Activated T-cell treated with anti-CD3 and anti-CD28 coated beads for 1 hour (primary cell): Measurements from ENCODE around the gene BCCIP.
A peak's percentile ranks its signal among the peaks of the same experiment; 100 is the strongest.

Experiments used
- DNase-seq: peaks from one replicate; pipeline ENCODE4 v3.0.0-alpha.2; 2020; ENCODE audit warnings: low read depth

Gene BCCIP

DNA sequence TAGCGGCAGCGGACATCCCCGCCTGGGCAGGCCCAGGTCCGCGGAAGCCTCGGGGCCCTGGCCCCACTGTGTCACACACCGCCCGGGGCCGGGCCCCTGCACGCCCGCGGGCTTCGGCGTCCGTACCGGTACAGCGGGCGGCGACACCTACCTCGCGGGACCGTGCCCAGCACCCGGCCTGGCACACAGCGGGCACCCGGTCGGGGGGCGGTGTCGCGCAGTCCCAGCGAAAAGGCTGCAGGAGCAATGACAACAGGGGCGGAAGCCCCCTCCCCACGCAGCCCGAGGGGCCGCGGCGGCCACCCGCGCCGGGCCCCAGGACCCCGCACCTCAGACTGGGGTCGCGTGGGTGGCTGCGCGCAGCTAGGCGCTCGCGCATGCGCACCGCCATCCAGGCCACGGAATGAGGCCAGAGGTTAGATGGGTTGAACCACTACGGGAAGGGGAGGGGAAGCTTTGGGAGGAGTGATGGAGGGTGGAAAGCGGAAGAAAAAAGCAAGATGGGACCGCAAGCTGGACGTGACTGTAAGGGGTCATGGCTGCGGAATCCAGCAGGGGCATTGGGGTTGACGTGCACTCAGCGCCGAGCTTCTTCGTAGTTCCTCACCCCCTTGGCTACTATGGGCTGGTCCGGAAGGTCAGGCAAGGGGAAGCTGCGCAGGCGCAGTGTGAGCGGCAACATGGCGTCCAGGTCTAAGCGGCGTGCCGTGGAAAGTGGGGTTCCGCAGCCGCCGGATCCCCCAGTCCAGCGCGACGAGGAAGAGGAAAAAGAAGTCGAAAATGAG, at the start of gene BCCIP, which contains the start of gene UROS:
Gene BCCIP, plus strand, starts transcription at position 669 of the 785 bp plus-strand sequence. Its CDS starts 12 bp downstream, at position 681.
Gene UROS, minus strand, starts transcription at position 381 of the 785 bp plus-strand sequence. CDS start 6,759 bp downstream, outside the sequence.
- DNase-seq: peak; percentile 93

DNA sequence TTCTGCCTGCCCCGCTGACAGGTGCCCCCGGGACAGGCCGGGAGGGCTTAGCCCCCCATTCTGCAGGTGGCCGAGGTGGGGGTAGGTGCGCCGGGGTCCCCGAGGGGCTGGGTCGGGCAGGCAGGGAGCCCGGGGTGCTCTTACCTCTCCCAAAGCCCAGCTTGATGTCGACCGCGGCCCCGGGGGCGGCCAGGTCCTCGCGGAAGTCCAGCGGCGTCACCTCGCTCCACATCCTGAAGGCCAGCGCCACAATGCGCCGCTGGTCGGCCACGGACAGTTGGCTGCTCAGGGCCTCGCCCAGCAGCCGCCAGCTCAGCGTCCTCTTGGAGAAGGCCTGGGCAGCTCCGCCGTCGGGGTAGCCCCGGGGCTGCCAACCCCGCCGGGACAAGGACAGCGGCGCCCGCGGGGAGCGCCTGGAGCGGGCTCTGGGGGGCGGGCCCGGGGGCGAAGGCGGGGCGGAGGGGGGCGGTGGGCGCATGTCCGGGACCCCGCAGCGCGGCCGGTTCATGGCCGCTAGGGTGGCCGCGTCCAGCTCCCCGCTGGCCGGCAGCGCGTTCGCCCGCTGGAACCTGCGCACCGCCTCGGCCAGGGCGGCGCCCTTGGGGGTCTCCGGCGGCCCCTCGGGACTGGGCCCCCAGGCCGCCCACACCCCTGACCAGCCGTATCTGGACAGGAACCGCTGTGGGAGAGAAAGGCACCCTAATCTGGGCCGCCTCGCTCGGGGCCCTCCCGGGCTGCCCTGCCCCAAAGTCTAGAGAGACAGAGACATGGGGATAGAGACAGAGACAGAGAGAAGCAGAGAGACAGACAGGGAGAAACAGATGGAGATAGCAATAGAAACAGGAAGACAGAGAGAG, 49.4 kb upstream of the BCCIP start:
- DNase-seq: no peak

DNA sequence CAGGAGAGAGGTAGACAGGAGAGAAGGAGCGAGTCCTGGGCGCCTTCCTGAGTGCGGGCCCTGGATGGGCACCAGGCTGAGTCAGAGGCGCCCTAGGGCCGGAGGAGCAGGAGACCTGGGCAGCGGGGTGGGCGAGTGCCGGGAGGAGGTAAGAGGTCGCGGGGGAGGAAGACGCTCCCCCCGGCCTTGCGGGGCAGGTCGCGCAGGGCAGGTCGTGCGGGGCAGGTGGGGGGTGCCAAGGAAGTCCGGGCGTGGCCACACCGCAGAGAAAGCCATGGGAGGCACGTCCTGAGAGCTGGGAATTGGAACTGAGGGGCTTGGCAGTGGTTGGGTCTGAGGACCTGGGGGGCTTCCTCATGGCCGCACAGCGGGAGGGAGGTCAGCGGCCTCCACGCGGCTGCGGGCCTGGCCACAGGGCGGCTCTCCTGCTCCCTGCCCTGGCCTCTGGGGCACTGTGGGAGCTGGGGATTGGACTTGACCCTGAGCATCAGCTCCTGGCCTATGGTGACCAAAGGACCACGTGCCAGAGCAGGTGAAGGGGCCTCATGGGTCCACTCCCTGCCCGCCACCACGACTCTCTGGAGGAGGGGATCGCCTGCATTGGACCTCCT, 48.7 kb upstream of the BCCIP start:
- no peak for DNase-seq

DNA sequence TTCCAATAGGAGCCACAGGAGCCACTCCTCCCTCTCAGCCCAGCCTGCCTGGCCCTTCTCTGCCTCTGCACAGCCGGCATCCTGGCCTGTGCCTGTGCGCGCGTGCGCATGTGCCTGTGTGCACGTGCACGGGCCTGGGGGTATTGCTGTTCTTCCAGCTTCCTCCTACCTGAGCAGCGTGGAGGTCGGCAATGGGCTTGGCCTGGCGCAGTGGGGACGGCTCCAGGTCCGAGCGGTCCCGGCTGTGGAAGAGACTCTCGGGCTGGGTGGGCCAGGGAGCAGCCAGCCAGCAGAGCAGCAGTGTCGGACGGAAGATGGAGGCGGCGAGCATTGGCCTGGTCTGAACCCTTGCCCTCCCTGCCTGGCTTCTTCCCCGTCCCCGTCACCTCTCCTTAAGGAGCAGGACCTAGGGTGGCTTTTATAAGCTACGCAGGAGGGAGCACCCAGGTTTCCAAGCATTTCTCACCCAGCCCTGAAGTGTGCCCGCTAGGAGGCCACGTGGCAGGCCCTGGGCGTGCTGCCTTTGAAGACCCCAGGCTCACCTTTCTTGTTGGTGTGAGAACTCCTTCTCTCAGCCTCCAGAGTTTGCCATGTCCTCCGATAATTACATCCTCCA, 47.7 kb upstream of the BCCIP start, which contains the start of gene MMP21:
Gene MMP21, minus strand, starts transcription at position 331 of the 616 bp plus-strand sequence. Its CDS starts 0 bp downstream, at position 331.
- DNase-seq: no peak

DNA sequence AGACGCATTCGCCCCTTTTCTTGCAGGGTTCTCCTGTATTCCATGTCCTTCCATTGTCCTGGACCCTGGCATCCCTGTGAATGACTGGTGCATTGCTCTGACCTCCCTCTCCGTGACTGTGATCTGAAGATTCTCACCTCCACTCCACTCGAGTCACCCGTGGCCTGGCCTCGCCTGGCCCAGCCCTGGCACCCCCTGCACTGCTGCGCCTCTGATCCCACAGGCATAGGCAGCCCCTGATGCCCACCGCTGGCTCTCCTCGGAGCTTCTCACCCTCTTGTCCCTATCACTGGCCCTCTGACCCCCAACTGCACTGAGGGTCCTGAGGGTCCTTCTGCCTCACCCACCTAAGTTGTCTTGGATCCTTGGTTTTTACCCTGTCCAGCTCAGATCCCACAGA, 45.5 kb upstream of the BCCIP start:
- no peak for DNase-seq

DNA sequence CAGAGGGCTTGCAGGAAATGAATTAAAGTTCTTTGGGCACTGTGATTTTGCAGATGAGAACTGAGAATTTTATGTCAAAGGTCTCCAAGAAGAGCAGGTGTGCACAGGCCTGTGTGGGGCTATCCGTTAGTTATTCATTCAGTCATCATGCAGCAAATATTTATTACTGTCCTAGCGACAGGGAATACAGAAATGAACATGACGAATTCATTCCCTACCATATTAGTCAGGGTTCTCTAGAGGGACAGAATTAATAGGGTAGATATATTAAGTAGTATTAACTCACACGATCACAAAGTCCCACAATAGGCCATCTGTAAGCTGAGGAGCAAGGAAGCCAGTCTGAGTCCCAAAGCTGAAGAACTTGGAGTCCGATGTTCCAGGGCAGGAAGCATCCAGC, 44.8 kb upstream of the BCCIP start:
- DNase-seq: no peak

DNA sequence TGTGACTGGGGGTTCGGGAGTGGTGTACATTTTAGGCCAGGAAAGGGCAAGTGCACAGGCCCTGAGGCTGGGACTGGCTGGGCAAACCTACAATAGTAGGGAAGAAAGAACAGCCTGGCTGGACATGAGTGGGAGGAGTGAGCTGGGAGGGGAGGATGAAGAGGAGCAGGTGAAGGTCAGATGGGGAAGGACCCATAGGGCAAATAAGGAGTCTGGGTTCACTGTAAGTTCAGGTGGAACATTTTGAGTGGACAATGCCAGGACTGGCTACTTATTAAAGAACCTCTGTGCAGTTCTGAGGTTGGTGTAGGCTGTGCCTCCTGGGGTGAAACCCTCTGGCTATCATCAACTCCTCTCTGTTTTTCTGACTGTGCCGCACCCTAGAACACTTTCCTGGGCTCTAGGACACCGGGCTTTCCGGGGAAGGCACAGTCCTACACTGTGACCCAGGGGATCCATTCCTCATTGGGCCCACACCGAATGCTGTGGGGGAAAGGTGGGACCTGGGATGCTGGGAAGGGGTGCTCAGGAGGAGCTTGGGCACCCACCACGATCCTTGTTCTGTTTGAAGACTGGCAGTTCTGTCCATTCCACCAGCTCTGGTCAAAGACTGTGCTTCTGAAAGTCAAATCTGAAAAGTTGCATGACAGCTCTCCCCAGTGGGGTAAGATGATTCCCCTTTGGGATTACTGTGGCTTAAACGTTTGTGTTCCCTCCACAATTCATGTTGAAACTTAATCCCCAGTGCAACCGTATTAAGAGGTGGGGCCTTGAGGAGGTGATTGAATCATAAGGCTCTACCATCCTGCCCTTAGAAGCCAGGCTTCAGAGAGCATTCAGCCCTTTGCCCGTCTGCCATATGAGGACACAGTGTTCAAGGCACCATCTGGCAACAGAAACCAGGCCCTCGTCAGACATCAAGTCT, 43.7 kb upstream of the BCCIP start:
- no peak for DNase-seq

DNA sequence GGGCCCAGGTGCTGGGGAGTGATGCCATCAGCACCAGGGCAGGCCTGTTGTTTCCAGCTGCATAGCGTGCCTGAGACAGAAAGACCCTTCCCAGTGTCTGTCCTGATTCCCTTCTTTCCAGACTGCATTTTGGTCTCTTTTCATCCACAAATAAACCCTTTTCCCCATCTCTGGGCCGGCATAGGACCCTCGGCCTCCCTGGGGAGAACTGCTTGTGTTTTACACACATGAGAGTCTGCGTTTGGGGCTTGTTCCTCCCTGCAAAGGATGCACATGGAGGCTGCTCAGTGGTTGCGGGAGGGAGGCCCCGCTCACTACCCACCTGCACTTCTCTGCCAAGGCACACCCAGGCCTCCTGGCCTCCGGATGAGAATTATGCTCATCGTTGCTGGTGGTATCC, 42.0 kb upstream of the BCCIP start:
- DNase-seq: no peak

DNA sequence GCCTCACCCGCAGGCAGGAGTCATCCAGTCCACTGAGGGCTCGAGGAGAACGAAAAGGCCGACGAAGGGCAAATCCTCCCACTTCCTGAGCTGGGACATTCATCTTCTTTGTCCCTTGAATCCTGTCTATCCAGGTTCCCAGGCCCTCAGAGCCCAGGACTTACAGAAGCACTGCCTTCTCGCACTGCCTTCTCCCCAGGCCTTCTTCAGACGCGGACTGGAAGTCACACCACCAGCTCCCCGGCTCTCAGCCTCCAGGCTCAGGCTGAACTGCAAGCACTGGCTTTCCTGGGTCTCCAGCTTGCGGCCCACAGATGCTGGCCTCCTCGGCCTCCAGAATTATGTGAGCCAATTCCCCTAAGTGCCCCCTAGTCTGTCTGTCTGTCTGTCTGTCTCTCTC, 41.3 kb upstream of the BCCIP start:
- DNase-seq: no peak

DNA sequence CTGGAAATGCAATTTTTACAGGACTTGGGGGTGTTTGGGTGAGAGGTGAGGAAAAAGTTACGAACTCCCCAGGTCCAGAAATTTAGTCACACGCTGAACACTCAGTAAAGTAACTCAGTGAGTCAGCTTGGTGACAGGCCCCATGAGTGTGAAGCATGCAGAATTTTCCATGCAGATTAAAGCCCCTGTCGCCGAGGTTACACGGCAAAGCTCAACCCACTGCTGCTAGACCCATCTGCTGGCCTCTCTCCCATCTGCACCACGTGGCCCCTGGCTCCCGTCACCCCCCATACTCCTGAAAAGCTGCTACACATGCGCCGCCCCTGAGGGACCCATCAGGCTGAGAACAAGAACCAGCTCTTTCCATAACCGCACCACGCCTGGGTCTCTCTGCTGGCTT, 40.7 kb upstream of the BCCIP start:
- no peak for DNase-seq

DNA sequence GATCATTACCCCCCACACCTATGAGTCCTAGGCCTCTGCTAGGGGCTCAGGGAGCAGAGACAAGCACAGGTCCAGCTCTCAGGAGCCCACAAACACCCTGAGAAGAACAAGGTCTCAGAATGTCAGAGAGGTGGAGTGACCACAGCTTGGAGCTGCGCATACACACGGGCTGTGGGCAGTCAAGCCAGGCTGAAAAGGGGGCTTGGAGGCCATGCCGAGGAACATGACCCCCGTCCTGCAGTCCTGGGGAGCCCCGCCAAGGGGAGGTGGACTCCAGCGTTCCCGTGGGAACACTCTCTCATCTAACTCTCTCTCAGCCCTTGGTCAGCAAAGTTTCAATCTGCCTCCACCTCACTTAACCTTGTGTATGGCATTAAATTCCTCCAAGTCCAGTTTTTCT, 39.9 kb upstream of the BCCIP start:
- no peak for DNase-seq

DNA sequence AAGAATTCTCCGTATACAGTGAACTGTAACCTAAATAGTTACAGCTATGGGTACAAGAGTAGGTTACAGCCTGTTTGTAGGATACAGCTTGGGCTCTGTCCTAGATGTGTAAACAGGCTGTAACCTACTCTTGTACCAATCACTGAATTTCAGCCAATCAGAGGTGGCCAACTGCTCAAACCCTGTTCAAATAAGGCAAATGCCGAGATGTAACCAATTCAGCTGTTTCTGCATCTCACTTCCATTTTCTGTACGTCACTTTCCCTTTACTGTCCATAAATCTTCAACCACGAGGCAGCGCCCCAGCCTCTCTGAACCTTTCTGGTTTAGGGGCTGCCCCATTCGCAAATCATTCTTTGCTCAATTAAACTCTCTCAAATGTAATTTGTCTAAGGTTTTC, 39.4 kb upstream of the BCCIP start:
- DNase-seq: no peak

DNA sequence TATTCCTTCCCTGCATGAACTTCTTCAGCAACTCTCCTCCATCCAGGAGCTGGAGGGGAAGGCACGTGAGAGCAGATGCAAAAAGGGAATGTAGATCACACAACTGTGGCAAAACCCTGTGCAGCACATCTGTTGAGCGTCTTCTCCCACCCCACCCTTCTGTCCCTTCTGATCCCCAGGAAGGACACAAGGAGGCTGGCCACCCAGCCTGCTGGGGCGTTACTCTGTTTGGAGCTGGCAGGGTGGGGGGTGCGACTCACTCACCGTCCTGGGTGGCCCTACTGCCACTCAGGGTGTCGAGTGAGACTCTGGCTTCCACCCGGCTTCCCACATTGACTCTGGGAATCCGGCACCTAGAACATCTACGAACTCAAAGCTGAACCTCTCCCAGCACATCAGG, 37.6 kb upstream of the BCCIP start:
- no peak for DNase-seq

DNA sequence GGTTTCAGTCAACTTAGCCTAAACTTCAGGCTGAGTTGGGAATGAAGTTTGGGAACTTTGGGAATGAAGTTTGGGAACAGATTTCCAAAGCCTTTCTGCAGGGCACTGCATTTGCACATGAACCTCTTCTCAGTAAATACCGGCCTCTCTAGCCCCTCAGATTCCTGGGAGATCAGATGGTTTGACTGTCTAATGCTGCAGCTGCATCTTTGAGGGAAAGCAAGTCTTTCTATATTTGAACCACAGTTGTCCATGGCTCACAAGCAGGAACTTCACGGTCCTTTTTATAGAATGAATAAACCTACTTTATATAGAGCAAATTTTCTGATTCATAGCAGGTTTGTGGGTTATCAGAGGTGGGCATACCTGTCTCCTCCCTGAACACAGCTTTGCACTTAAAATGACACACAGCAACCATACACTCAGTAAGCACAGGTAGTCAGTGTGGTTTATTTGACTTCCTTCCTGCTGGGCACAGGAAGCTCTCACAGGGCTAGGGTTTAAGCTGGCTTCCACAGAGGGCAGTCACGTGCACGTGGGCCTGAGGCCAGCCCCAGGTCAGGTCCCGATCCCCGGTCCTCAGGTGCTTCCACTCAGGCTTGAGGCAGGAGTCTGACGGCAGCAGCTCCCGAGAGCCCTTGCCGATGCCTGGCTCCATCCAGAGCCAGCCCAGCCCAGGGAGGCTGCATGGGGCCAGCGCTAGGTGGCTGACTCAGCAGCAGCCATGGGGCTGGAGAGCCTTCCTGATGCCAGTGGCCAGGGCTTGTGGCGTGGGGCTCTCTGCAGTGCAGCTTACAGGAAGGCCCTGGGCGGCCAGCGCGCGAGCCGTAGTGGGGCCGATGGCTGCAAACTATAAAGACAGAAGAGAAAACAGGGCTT, 35.0 kb upstream of the BCCIP start:
- no peak for DNase-seq

DNA sequence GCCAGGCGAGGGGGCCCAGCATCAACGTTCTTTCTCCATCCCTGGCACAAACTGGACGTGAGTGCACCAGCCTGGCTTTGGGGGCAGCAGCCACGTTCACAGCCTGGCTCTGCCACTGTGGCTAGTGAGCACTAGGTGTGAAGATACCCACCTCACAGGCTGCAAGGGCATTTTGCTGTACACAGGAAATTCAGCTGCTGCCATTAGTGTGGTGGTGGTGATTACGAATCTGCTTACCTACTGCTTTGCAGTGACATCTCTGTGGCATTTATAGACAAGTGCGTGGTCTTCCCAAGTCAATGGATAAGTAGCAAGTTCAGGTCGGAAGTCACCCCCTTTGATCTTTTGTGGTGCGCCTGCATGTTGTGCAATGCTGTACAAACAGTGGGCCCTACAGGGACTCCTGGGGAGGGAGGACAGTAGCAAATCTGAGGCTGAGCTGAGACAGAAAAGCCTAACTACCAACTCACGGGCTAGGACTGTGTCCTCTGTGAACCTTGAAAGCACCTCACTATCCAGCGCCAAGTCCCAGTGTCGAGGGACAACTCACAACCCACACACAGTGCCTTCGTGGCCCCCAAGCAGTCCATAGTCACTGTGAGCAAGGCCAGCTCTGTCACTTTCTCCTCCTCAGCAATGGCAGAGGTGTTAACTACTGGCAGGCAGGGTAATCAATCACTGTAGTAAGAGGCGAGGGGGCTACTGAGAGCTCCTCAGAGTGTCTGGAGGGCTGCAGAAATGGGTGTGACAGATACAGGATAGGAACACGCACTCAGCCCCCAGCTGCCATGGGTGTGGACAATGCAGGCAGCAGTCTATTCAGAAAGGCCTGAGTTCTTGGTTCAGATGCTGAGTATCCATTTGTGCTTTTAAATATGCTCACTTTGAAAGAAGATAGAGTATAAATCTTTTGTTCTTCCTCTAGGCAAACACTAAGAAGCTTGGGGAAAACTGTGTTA, 30.7 kb upstream of the BCCIP start:
- no peak for DNase-seq

DNA sequence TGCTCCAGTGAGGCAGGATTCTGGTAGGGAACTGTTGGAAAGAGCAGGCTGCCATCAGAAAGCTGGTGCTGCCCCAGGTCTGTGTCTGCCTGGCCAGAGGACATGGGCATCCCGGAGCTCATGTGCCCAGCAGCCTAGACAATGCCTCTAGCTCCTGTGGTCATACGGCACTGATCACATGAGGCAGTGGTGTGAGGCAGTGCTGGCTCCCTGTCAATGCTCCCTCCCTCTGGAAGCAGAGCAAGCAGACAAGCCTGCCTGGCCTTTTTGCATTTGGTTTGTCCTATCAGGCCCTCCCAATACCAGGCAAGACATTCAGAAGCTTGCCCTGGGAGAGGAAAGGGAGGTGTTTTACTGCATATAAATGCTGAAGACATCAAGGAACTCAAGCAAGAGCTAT, 28.2 kb upstream of the BCCIP start:
- DNase-seq: no peak

DNA sequence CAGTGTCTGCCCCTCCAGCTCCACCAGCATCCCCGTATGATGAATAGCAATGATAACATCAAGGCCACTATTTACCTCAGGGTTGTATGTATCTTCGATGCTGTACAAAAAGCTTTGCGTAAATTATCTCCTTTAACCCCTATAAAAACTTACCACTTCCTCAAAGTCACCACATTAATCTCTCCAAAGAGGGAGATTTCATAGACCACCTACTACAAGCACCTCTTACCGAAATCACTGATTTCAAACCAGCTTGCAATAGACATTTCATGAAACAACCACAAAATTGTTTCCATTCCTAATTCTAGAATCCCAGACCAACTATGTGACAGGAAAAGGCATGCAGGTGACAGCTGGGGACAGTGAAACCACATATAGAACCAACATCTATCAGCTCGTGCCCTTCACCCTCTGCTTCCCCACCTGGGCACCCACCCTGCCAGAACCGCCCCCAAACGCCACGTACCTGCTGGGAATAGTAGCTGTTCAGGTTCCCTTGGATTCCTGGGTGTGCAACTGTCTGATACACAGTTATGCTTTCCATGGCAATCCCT, 27.6 kb upstream of the BCCIP start:
- DNase-seq: no peak

DNA sequence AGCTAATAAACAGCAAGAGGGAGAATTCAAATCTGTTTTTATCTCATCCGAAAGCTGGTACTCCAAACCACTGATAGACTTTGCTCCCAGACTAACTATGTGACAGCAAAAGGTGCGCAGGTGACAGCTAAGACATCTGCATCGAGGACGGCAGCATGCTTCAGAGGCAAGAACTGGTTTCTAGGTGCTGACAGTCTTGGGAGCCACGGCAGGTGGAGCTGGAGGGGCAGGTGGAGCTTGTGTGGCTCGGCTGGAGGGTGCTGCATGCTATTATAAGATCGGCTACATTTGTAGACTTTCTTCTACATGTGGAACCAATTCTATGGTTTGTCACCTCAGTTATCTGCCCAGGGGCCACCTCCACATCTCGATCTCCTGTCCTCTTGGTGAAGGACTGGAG, 25.9 kb upstream of the BCCIP start:
- DNase-seq: no peak
